GM12878 (cell line): ENCODE measurements around the gene GNAQ. TPM values are rescaled to one million over a fixed set of nuclear protein-coding genes. Genes with fewer than 3 reads are reported as not detected.

Experiments used
- ATAC-seq: fragments of 200-7000 bp; cut with Tn5 transposase; 3 replicates; pipeline ENCODE4 v1.9.1; 2020; ENCODE audit warnings: mild to moderate bottlenecking, moderate library complexity
- BruUV-seq: library from RNA; stranded (reverse); fragments of 400-500 nt; replicated peaks from 2 replicates; lab custom pipeline; 2021; lab: Mats Ljungman, UMichigan
- CTCF ChIA-PET: fragments of 300-600 bp; sonication (Branson Sonifier 250); formaldehyde crosslinking; extraction: SDS; loops from one replicate; lab custom pipeline; 2021; ENCODE audit warnings: inconsistent platforms; lab: Yijun Ruan, JAX
- POLR2A ChIA-PET: fragments of 350-600 bp; formaldehyde crosslinking; extraction: SDS; loops from one replicate; lab custom pipeline; 2021; ENCODE audit warnings: inconsistent platforms; lab: Charles Lee
- RAD21 ChIA-PET: fragments of 300-600 bp; sonication (Branson Sonifier 250); formaldehyde crosslinking; loops from one replicate; lab custom pipeline; 2023; ENCODE audit warnings: antibody characterized with exemption; ENCODE audit not compliant: unreplicated experiment; lab: Charles Lee
- SMC1A ChIA-PET: fragments of 300-600 bp; sonication (Branson Sonifier 250); formaldehyde crosslinking; loops from one replicate; lab custom pipeline; 2023; ENCODE audit not compliant: unreplicated experiment, uncharacterized antibody; lab: Charles Lee
- DNase-seq: peaks from one replicate; pipeline ENCODE4 v3.0.0-alpha.2; 2011; ENCODE audit warnings: low read depth, low spot score
- FAIRE-seq: peaks from 3 replicates; lab custom pipeline; 2011; peaks lifted over from hg19 to GRCh38; lab: Jason Lieb, UNC
- H2AFZ ChIP-seq: 2 replicates; pipeline ENCODE4 v1.6.0; 2011; ENCODE audit warnings: low read depth, low read length, control low read depth; ENCODE audit not compliant: control insufficient read depth
- H3K27ac ChIP-seq: 2 replicates; pipeline ENCODE4 v1.5.1; 2011; ENCODE audit warnings: control low read depth; ENCODE audit not compliant: control insufficient read depth, insufficient read depth
- H3K27me3 ChIP-seq, 2 experiments: replicated peaks in 1 of 2; 2 replicates each; pipeline versions ENCODE4 v1.6.0 to v1.6.1; 2011; ENCODE audit warnings: low read length in 1 of 2; ENCODE audit not compliant: control insufficient read depth in 2 of 2, insufficient read depth in 2 of 2
- H3K36me3 ChIP-seq, 2 experiments: 2 replicates each; pipeline ENCODE4 v1.5.1; 2011; ENCODE audit warnings: low read length in 1 of 2; ENCODE audit not compliant: control insufficient read depth in 2 of 2, insufficient read depth in 2 of 2
- H3K4me1 ChIP-seq: 2 replicates; pipeline ENCODE4 v1.6.1; 2011; ENCODE audit warnings: mild to moderate bottlenecking, low read length, moderate library complexity, mixed read lengths; ENCODE audit not compliant: control insufficient read depth, insufficient read depth
- H3K4me2 ChIP-seq: 2 replicates; pipeline ENCODE4 v1.6.0; 2011; ENCODE audit warnings: control low read depth; ENCODE audit not compliant: control insufficient read depth, insufficient read depth
- H3K4me3 ChIP-seq: fragments of 200-600 bp; sonication (generic); 2 replicates; pipeline ENCODE4 v1.5.1; 2016
- H3K79me2 ChIP-seq: 2 replicates; pipeline ENCODE4 v1.6.0; 2011; ENCODE audit warnings: low read length; ENCODE audit not compliant: control insufficient read depth, insufficient read depth
- H3K9ac ChIP-seq: 2 replicates; pipeline ENCODE4 v1.8.0; 2011; ENCODE audit warnings: low read length, control low read depth, mixed read lengths; ENCODE audit not compliant: control insufficient read depth, insufficient read depth
- H3K9me3 ChIP-seq: replicated peaks from 3 replicates; pipeline ENCODE4 v1.5.1; 2011; ENCODE audit warnings: mild to moderate bottlenecking, low read length; ENCODE audit not compliant: control insufficient read depth, insufficient read depth
- H4K20me1 ChIP-seq: 2 replicates; pipeline ENCODE4 v1.6.0; 2011; ENCODE audit not compliant: control insufficient read depth, insufficient read depth
- CBX3 ChIP-seq: fragments of 200-600 bp; sonication (generic); IDR thresholded peaks from 2 replicates; pipeline ENCODE4 v1.6.1; 2016; ENCODE audit warnings: low read depth, borderline replicate concordance
- CREB1 ChIP-seq: IDR thresholded peaks from 2 replicates; pipeline ENCODE4 v1.6.1; 2012; ENCODE audit warnings: low read depth, mild to moderate bottlenecking, inconsistent platforms
- IRF4 ChIP-seq: IDR thresholded peaks from 2 replicates; pipeline ENCODE4 v1.6.1; 2011; ENCODE audit warnings: low read depth, low read length
- MTA2 ChIP-seq: fragments of 450-650 bp; IDR thresholded peaks from 2 replicates; pipeline ENCODE4 v1.6.1; 2016; ENCODE audit warnings: low read depth, mild to moderate bottlenecking, moderate library complexity
- NR2C1 ChIP-seq: fragments of 450-650 bp; IDR thresholded peaks from 2 replicates; pipeline ENCODE4 v1.6.1; 2017; ENCODE audit warnings: antibody characterized with exemption, mild to moderate bottlenecking, moderate library complexity
- PAX5 ChIP-seq: IDR thresholded peaks from 2 replicates; pipeline ENCODE4 v1.6.1; 2011; ENCODE audit warnings: low read depth, low read length, borderline replicate concordance
- RCOR1 ChIP-seq: conservative IDR thresholded peaks from 2 replicates; pipeline ENCODE4 v1.6.1; 2012; ENCODE audit warnings: low read depth, low read length, improper control_type of control experiment
- RUNX3 ChIP-seq: IDR thresholded peaks from 2 replicates; pipeline ENCODE4 v1.6.1; 2012; ENCODE audit warnings: low read length, inconsistent platforms
- SREBF2 ChIP-seq: IDR thresholded peaks from 2 replicates; pipeline ENCODE4 v1.6.1; 2012; ENCODE audit warnings: mild to moderate bottlenecking, low read length
- ZBED1 ChIP-seq: IDR thresholded peaks from 2 replicates; pipeline ENCODE4 v1.6.1; 2016; ENCODE audit warnings: borderline replicate concordance
- WGBS: methylation state at CpG from one replicate; pipeline ENCODE4 v1.1.6; 2016; ENCODE audit warnings: low lambda C conversion rate; ENCODE audit not compliant: insufficient replicate concordance, insufficient coverage; ENCODE audit errors: missing lambda C conversion rate; 5-methylcytosine and 5-hydroxymethylcytosine counted together
- in situ Hi-C: fragments of 300-500 bp; cut with MboI; formaldehyde crosslinking; loops from 9 replicates; pipeline ENCODE4 v1.14.3; 2018; ENCODE audit warnings: mixed read lengths
- intact Hi-C: fragments of 100-400 bp; cut with micrococcal nuclease; formaldehyde crosslinking; loops from one replicate; pipeline ENCODE4 v1.14.2; 2022; ENCODE audit not compliant: unreplicated experiment
- polyA plus RNA-seq, 11 experiments: library from polyadenylated mRNA; depleted of rRNA in 4 of 11; unstranded in 6 of 11; stranded (reverse) in 5 of 11; fragments of >200 nt; fragmentation: Nextera tagmentation in 4 of 11; fragmentation: Illumina TruSeq in 1 of 11; extraction: Ambion mirVana in 4 of 11; extraction: Trizol in 1 of 11; gene quantifications; 1 replicate in 1 of 11; 2 replicates in 10 of 11; pipeline versions ENCODE4 v1.2.1 to v1.2.3, GENCODE V29; 2011 to 2016; ENCODE audit warnings: inconsistent platforms in 2 of 11, missing spikeins in 2 of 11, low read depth in 1 of 11
- total RNA-seq, 4 experiments: library from RNA; depleted of rRNA in 3 of 4; stranded (reverse); fragments of >200 nt in 3 of 4; fragmentation: Illumina TruSeq in 1 of 4; extraction: Trizol in 1 of 4; gene quantifications; 2 replicates each; pipeline versions ENCODE4 v1.2.1 to v1.2.3, GENCODE V29; 2013 to 2021
- TF ChIP-seq, protein P1 (sequence below): fragments of 450-650 bp; IDR thresholded peaks from 2 replicates; pipeline ENCODE4 v1.6.1; 2017; ENCODE audit warnings: antibody characterized with exemption, mild to moderate bottlenecking, moderate library complexity
- TF ChIP-seq, protein P2 (sequence below): IDR thresholded peaks from 2 replicates; pipeline ENCODE4 v1.6.1; 2012; ENCODE audit warnings: improper control_type of control experiment, low read depth, low read length; ENCODE audit not compliant: insufficient replicate concordance
- TF ChIP-seq, protein P3 (sequence below): fragments of 450-650 bp; IDR thresholded peaks from 2 replicates; pipeline ENCODE4 v1.6.1; 2017; ENCODE audit warnings: low read depth, mild to moderate bottlenecking, moderate library complexity

Gene GNAQ
- total and polyA plus RNA-seq, 10 of the 15 experiments (the other 5 are each of a cell fraction or from before 2014, with no cell fraction given) = 0.15 to 47.2 (median 0.49) TPM

DNA sequence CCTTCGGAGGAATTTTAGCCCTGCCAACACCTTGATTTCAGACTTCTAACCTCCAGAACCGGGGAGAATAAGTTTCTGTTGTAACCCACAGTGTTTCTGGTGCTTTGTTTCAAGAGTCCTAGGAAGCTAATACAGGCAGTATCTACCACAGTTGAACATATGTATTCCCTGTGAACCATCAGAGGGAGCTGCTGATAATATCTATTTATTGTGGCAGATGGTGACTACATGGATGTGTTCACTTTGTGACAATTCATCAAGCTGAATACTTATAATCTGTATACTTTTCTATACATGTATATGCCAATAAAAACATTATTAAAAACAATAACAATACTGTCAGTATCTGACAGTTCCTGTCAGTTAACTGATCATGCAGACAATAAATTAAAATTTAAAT lies 246.3 kb downstream of the GNAQ start (continued):
- TF ChIP-seq CREB1 (no peak), RCOR1 (no peak), SREBF2 (no peak), RUNX3 (no peak), ZBED1 (no peak)
- TF ChIP-seq, protein P1, sequence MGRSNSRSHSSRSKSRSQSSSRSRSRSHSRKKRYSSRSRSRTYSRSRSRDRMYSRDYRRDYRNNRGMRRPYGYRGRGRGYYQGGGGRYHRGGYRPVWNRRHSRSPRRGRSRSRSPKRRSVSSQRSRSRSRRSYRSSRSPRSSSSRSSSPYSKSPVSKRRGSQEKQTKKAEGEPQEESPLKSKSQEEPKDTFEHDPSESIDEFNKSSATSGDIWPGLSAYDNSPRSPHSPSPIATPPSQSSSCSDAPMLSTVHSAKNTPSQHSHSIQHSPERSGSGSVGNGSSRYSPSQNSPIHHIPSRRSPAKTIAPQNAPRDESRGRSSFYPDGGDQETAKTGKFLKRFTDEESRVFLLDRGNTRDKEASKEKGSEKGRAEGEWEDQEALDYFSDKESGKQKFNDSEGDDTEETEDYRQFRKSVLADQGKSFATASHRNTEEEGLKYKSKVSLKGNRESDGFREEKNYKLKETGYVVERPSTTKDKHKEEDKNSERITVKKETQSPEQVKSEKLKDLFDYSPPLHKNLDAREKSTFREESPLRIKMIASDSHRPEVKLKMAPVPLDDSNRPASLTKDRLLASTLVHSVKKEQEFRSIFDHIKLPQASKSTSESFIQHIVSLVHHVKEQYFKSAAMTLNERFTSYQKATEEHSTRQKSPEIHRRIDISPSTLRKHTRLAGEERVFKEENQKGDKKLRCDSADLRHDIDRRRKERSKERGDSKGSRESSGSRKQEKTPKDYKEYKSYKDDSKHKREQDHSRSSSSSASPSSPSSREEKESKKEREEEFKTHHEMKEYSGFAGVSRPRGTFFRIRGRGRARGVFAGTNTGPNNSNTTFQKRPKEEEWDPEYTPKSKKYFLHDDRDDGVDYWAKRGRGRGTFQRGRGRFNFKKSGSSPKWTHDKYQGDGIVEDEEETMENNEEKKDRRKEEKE = no peak

DNA sequence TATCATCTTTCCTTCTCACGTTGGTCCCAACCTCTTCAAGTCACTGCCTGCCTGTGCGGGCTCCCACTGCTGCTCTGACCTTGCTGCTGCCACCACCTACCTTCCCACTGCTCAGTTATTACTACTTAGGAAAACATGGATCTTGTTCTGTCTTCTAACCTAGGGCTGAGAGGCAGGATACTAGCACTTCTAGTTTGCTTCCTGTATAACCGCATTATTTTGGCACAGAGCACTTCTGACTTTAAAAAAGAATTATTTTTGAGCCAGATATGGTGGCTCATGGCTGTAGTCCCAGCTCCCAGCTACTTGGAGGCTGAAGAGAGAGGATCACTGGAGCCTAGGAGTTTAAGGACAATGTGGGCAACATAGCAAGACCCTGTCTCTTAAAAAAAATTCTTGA lies 248.1 kb downstream of the GNAQ start:
- Histone ChIP-seq H3K79me2 (no peaks in the 10 kb centered on the region), H3K9me3 (no peaks in the 10 kb centered on the region), H3K4me2 (no peak overlapping the region), H3K27ac (no peak overlapping the region), H3K9ac (no peak overlapping the region), H3K36me3 (no peaks in the 10 kb centered on the region), H2AFZ (no peak overlapping the region), H4K20me1 (no peaks in the 10 kb centered on the region), H3K4me1 (no peaks in the 10 kb centered on the region), H3K27me3 (no peaks in the 10 kb centered on the region), H3K4me3 (no peak overlapping the region)
- ChIA-PET CTCF (interaction anchor here (0.7 to 1.4 kb wide), 2 partner anchors 9 to 59 kb away, joined by 3 read pairs; no protein-coding TSS in a partner anchor), POLR2A (no interaction called here), RAD21 (no interaction called here), SMC1A (no interaction called here)
- intact Hi-C loops = no loop called here
- no TSS peak for BruUV-seq
- no peak for ATAC-seq
- no peak for FAIRE-seq
- in situ Hi-C loops = no loop called here
- 0% methylated on average over 3 of the region's 3 CpGs for WGBS
- DNase-seq = no peak
- TF ChIP-seq PAX5 (no peak), IRF4 (no peak), RCOR1 (no peak), MTA2 (no peak), CBX3 (no peak), NR2C1 (no peak)
- TF ChIP-seq, protein P2, sequence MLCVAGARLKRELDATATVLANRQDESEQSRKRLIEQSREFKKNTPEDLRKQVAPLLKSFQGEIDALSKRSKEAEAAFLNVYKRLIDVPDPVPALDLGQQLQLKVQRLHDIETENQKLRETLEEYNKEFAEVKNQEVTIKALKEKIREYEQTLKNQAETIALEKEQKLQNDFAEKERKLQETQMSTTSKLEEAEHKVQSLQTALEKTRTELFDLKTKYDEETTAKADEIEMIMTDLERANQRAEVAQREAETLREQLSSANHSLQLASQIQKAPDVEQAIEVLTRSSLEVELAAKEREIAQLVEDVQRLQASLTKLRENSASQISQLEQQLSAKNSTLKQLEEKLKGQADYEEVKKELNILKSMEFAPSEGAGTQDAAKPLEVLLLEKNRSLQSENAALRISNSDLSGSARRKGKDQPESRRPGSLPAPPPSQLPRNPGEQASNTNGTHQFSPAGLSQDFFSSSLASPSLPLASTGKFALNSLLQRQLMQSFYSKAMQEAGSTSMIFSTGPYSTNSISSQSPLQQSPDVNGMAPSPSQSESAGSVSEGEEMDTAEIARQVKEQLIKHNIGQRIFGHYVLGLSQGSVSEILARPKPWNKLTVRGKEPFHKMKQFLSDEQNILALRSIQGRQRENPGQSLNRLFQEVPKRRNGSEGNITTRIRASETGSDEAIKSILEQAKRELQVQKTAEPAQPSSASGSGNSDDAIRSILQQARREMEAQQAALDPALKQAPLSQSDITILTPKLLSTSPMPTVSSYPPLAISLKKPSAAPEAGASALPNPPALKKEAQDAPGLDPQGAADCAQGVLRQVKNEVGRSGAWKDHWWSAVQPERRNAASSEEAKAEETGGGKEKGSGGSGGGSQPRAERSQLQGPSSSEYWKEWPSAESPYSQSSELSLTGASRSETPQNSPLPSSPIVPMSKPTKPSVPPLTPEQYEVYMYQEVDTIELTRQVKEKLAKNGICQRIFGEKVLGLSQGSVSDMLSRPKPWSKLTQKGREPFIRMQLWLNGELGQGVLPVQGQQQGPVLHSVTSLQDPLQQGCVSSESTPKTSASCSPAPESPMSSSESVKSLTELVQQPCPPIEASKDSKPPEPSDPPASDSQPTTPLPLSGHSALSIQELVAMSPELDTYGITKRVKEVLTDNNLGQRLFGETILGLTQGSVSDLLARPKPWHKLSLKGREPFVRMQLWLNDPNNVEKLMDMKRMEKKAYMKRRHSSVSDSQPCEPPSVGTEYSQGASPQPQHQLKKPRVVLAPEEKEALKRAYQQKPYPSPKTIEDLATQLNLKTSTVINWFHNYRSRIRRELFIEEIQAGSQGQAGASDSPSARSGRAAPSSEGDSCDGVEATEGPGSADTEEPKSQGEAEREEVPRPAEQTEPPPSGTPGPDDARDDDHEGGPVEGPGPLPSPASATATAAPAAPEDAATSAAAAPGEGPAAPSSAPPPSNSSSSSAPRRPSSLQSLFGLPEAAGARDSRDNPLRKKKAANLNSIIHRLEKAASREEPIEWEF = no peak
- TF ChIP-seq, protein P3, sequence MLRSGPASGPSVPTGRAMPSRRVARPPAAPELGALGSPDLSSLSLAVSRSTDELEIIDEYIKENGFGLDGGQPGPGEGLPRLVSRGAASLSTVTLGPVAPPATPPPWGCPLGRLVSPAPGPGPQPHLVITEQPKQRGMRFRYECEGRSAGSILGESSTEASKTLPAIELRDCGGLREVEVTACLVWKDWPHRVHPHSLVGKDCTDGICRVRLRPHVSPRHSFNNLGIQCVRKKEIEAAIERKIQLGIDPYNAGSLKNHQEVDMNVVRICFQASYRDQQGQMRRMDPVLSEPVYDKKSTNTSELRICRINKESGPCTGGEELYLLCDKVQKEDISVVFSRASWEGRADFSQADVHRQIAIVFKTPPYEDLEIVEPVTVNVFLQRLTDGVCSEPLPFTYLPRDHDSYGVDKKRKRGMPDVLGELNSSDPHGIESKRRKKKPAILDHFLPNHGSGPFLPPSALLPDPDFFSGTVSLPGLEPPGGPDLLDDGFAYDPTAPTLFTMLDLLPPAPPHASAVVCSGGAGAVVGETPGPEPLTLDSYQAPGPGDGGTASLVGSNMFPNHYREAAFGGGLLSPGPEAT = no peak
